DMS 273 (cell line): ENCODE measurements around the gene CDPF1.
A peak's percentile ranks its signal among the peaks of the same experiment; 100 is the strongest.
"Not testable (repeated sequence)": the region's sequence is repeated elsewhere in the genome, so short reads cannot be mapped to it uniquely, and the experiment has no call there.

Experiments
- DNase-seq: peaks from one replicate; lab custom pipeline; 2025; ENCODE audit not compliant: unreplicated experiment; lab: John Stamatoyannopoulos, UW

Gene CDPF1

GRCh38 chr22:46281866-46282678, 32.0 kb upstream of the CDPF1 start:
- DNase-seq, result no peak

- no peak for DNase-seq
Measured at GRCh38 chr22:46280999-46281623, 31.0 kb upstream of the CDPF1 start.

- DNase-seq, result no peak
Measured at GRCh38 chr22:46280063-46280817, 30.1 kb upstream of the CDPF1 start.

- DNase-seq, result no peak
Measured at GRCh38 chr22:46278656-46279645, 28.9 kb upstream of the CDPF1 start.

GRCh38 chr22:46276563-46276962, 26.5 kb upstream of the CDPF1 start:
- DNase-seq, result no peak

- DNase-seq, result no peak
Measured at GRCh38 chr22:46275455-46276122, 25.5 kb upstream of the CDPF1 start.

- no peak for DNase-seq
Measured at GRCh38 chr22:46274381-46274780, 24.3 kb upstream of the CDPF1 start.

GRCh38 chr22:46273432-46274148, 23.5 kb upstream of the CDPF1 start:
- DNase-seq, result no peak

- no peak for DNase-seq
Measured at GRCh38 chr22:46272762-46273431, 22.8 kb upstream of the CDPF1 start.

GRCh38 chr22:46272196-46272595, 22.1 kb upstream of the CDPF1 start:
- no peak for DNase-seq

GRCh38 chr22:46269564-46269963, 19.5 kb upstream of the CDPF1 start:
- no peak for DNase-seq

- DNase-seq, result peak; percentile 82
Measured at GRCh38 chr22:46267431-46268279, 17.6 kb upstream of the CDPF1 start, which contains the start of gene TTC38. Gene TTC38, plus strand, starts transcription at chr22:46268008. Its CDS starts 32 bp downstream, at chr22:46268040.

- DNase-seq, result not testable (repeated sequence)
Measured at GRCh38 chr22:46265627-46266026, 15.5 kb upstream of the CDPF1 start.

- not testable (repeated sequence) for DNase-seq
Measured at GRCh38 chr22:46264520-46264919, 14.4 kb upstream of the CDPF1 start.

GRCh38 chr22:46263216-46263590, 13.1 kb upstream of the CDPF1 start, which contains the start of gene PKDREJ:
Gene PKDREJ, minus strand, starts transcription at chr22:46263343. Its CDS starts 21 bp downstream, at chr22:46263322.
- DNase-seq, result no peak

- DNase-seq, result peak; percentile 56
Measured at GRCh38 chr22:46262449-46263215, 12.5 kb upstream of the CDPF1 start.

GRCh38 chr22:46260038-46260437, 9.9 kb upstream of the CDPF1 start:
- DNase-seq, result no peak
